Endothelial cell of umbilical vein (primary cell): ENCODE data around the gene ANXA4.

ENCODE experiments used
- EZH2 ChIP-seq: IDR thresholded peaks from 2 replicates; pipeline ENCODE4 v1.6.1; 2012; ENCODE audit warnings: borderline replicate concordance, low read depth, mild to moderate bottlenecking, moderate library complexity, low read length, inconsistent platforms; ENCODE audit not compliant: severe bottlenecking
- FOS ChIP-seq: IDR thresholded peaks from 2 replicates; pipeline ENCODE4 v1.6.1; 2011; ENCODE audit warnings: mild to moderate bottlenecking, low read length, moderate library complexity, borderline replicate concordance; ENCODE audit not compliant: insufficient read depth
- GATA2 ChIP-seq: IDR thresholded peaks from 2 replicates; pipeline ENCODE4 v1.7.0; 2011; ENCODE audit warnings: low read depth, mild to moderate bottlenecking, moderate library complexity, mixed read lengths, low read length; ENCODE audit not compliant: insufficient read length, insufficient read depth
- JUN ChIP-seq: IDR thresholded peaks from 2 replicates; pipeline ENCODE4 v1.6.1; 2011; ENCODE audit warnings: borderline replicate concordance, low read depth; ENCODE audit not compliant: insufficient read length, insufficient read depth
- MYC ChIP-seq: IDR thresholded peaks from one replicate; pipeline ENCODE4 v1.6.1; 2011; ENCODE audit warnings: mild to moderate bottlenecking, low read depth, low read length
- POLR2A ChIP-seq: IDR thresholded peaks from 2 replicates; pipeline ENCODE4 v1.6.1; 2012; ENCODE audit warnings: low read depth, mild to moderate bottlenecking, control low read depth, low read length
- POLR2AphosphoS5 ChIP-seq: IDR thresholded peaks from 2 replicates; pipeline ENCODE4 v1.6.1; 2012; ENCODE audit warnings: low read depth, mild to moderate bottlenecking, control low read depth, low read length, moderate library complexity; ENCODE audit not compliant: insufficient read depth
- TF ChIP-seq, protein P1 (sequence below), 2 donors: IDR thresholded peaks; 1 replicate in 1 of 2; 2 replicates in 1 of 2; pipeline ENCODE4 v1.5.1; 2011; ENCODE audit warnings: low read length in 2 of 2, mild to moderate bottlenecking in 2 of 2, moderate library complexity in 2 of 2, control low read depth in 1 of 2, inconsistent platforms in 1 of 2, low read depth in 1 of 2; ENCODE audit not compliant: insufficient read depth in 1 of 2; ENCODE audit errors: extremely low read depth in 1 of 2
- TF ChIP-seq, protein P2 (sequence below): IDR thresholded peaks from 2 replicates; pipeline ENCODE4 v1.6.1; 2011; ENCODE audit not compliant: insufficient read depth, insufficient read length

DNA sequence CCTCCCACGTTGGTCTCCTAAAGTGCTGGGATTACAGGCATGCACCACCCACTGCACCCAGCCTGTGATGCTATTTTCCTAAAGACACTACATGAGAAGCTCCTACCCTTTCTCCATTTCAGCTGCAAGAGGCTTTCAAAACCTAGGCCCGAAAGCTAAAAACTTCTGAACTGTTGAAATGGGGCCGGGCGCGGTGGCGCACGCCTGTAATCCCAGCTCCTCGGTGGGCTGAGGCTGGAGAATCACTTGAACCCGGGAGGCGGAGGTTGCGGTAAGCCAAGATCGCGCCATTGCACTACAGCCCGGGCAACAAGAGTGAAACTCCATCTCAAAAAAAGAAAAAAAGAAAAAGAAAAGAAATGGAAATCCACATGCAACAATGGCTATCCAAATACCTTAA lies 18.1 kb upstream of the ANXA4 start:
- TF ChIP-seq, protein P1, sequence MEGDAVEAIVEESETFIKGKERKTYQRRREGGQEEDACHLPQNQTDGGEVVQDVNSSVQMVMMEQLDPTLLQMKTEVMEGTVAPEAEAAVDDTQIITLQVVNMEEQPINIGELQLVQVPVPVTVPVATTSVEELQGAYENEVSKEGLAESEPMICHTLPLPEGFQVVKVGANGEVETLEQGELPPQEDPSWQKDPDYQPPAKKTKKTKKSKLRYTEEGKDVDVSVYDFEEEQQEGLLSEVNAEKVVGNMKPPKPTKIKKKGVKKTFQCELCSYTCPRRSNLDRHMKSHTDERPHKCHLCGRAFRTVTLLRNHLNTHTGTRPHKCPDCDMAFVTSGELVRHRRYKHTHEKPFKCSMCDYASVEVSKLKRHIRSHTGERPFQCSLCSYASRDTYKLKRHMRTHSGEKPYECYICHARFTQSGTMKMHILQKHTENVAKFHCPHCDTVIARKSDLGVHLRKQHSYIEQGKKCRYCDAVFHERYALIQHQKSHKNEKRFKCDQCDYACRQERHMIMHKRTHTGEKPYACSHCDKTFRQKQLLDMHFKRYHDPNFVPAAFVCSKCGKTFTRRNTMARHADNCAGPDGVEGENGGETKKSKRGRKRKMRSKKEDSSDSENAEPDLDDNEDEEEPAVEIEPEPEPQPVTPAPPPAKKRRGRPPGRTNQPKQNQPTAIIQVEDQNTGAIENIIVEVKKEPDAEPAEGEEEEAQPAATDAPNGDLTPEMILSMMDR (IDR thresholded peaks at IDR 0.05; ENCODE audit: extremely low read depth in 1 of 2, insufficient read depth in 1 of 2, low read depth in 1 of 2, low read length in 2 of 2): no peak
- no peak for TF ChIP-seq POLR2AphosphoS5
- no peak for TF ChIP-seq JUN
- no peak for TF ChIP-seq POLR2A
- TF ChIP-seq EZH2: no peak
- no peak for TF ChIP-seq MYC
- no peak for TF ChIP-seq FOS
- TF ChIP-seq, protein P2, sequence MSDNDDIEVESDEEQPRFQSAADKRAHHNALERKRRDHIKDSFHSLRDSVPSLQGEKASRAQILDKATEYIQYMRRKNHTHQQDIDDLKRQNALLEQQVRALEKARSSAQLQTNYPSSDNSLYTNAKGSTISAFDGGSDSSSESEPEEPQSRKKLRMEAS: no peak
- no peak for TF ChIP-seq GATA2
